HEK293 (cell line): ENCODE measurements around the gene SLC52A3.
A peak's percentile ranks its signal among the peaks of the same experiment; 100 is the strongest.

Source experiments
- GLI4 ChIP-seq: fragments of 450-650 bp; formaldehyde crosslinking; IDR thresholded peaks from 2 replicates; pipeline ENCODE4 v1.5.1; 2016; ENCODE audit warnings: missing biosample characterization, missing genetic modification characterization
- KLF10 ChIP-seq: fragments of 450-650 bp; IDR thresholded peaks from 2 replicates; pipeline ENCODE4 v1.5.1; 2018; ENCODE audit warnings: missing biosample characterization, mild to moderate bottlenecking, missing genetic modification characterization
- KLF7 ChIP-seq: fragments of 450-650 bp; formaldehyde crosslinking; IDR thresholded peaks from 2 replicates; pipeline ENCODE4 v1.5.1; 2016; ENCODE audit warnings: missing biosample characterization, missing genetic modification characterization, borderline replicate concordance
- ZNF548 ChIP-seq: fragments of 450-650 bp; formaldehyde crosslinking; IDR thresholded peaks from 2 replicates; pipeline ENCODE4 v1.5.1; 2016; ENCODE audit warnings: missing biosample characterization, missing genetic modification characterization
- ZNF837 ChIP-seq: fragments of 450-650 bp; formaldehyde crosslinking; IDR thresholded peaks from 2 replicates; pipeline ENCODE4 v1.5.1; 2016; ENCODE audit warnings: missing biosample characterization, missing genetic modification characterization
- TF ChIP-seq, protein P1 (sequence below): fragments of 450-650 bp; formaldehyde crosslinking; IDR thresholded peaks from 2 replicates; pipeline ENCODE4 v1.5.1; 2016; ENCODE audit warnings: missing biosample characterization, missing genetic modification characterization
- TF ChIP-seq, protein P2 (sequence below): fragments of 450-650 bp; formaldehyde crosslinking; IDR thresholded peaks from 2 replicates; pipeline ENCODE4 v1.5.1; 2016; ENCODE audit warnings: missing biosample characterization, missing genetic modification characterization
- TF ChIP-seq, protein P3 (sequence below): fragments of 450-650 bp; formaldehyde crosslinking; IDR thresholded peaks from 2 replicates; pipeline ENCODE4 v1.5.1; 2016; ENCODE audit warnings: missing biosample characterization, missing genetic modification characterization
- TF ChIP-seq, protein P4 (sequence below): fragments of 450-650 bp; formaldehyde crosslinking; IDR thresholded peaks from 2 replicates; pipeline ENCODE4 v1.5.1; 2016; ENCODE audit warnings: missing biosample characterization, missing genetic modification characterization, borderline replicate concordance
- TF ChIP-seq, protein P5 (sequence below): fragments of 450-650 bp; formaldehyde crosslinking; IDR thresholded peaks from 2 replicates; pipeline ENCODE4 v1.5.1; 2016; ENCODE audit warnings: missing biosample characterization, missing genetic modification characterization

DNA sequence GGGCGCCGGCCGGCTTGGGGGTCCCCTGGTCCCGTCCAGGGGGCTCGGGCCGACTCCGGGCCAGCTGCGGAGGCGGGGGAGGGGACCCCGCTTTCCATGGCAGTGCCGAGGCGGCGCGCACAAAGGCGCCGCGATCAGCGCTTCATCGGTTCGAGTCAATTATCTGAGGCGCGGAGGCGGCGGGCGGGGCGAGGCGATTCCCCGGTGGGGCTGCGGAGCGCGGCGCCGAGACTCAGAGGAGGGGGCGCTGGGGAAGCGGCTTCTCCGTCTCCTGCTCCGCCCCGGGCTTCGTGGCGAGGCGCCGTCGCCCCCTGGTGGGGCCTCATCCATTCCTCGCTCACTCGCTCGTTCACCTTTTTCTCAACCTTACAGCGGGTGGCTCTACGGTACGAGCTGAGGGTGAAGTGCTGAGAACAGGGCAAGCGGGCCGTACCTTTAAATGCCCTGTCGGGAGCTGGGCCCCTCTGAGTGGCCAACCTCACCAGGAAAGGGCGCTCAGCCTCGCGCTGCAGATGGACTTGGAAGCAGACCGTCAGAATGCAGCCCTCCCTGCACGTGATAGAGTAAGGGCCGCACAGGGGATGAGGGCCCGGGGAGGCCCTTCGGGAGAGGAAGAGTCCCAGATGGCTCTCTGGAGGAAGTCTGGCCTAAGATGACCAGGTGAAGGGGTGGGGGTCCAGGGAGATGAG, 39.9 kb downstream of the SLC52A3 start:
- TF ChIP-seq, protein P1, sequence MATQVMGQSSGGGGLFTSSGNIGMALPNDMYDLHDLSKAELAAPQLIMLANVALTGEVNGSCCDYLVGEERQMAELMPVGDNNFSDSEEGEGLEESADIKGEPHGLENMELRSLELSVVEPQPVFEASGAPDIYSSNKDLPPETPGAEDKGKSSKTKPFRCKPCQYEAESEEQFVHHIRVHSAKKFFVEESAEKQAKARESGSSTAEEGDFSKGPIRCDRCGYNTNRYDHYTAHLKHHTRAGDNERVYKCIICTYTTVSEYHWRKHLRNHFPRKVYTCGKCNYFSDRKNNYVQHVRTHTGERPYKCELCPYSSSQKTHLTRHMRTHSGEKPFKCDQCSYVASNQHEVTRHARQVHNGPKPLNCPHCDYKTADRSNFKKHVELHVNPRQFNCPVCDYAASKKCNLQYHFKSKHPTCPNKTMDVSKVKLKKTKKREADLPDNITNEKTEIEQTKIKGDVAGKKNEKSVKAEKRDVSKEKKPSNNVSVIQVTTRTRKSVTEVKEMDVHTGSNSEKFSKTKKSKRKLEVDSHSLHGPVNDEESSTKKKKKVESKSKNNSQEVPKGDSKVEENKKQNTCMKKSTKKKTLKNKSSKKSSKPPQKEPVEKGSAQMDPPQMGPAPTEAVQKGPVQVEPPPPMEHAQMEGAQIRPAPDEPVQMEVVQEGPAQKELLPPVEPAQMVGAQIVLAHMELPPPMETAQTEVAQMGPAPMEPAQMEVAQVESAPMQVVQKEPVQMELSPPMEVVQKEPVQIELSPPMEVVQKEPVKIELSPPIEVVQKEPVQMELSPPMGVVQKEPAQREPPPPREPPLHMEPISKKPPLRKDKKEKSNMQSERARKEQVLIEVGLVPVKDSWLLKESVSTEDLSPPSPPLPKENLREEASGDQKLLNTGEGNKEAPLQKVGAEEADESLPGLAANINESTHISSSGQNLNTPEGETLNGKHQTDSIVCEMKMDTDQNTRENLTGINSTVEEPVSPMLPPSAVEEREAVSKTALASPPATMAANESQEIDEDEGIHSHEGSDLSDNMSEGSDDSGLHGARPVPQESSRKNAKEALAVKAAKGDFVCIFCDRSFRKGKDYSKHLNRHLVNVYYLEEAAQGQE (tag by site-specific recombination): no peak
- TF ChIP-seq GLI4 (tag by site-specific recombination) (no peak), KLF10 (tag by site-specific recombination) (no peak; the same call in 1 of the 2 replicates), KLF7 (tag by site-specific recombination) (no peak), ZNF548 (tag by site-specific recombination) (no peak), ZNF837 (no peak)
- TF ChIP-seq, protein P2, sequence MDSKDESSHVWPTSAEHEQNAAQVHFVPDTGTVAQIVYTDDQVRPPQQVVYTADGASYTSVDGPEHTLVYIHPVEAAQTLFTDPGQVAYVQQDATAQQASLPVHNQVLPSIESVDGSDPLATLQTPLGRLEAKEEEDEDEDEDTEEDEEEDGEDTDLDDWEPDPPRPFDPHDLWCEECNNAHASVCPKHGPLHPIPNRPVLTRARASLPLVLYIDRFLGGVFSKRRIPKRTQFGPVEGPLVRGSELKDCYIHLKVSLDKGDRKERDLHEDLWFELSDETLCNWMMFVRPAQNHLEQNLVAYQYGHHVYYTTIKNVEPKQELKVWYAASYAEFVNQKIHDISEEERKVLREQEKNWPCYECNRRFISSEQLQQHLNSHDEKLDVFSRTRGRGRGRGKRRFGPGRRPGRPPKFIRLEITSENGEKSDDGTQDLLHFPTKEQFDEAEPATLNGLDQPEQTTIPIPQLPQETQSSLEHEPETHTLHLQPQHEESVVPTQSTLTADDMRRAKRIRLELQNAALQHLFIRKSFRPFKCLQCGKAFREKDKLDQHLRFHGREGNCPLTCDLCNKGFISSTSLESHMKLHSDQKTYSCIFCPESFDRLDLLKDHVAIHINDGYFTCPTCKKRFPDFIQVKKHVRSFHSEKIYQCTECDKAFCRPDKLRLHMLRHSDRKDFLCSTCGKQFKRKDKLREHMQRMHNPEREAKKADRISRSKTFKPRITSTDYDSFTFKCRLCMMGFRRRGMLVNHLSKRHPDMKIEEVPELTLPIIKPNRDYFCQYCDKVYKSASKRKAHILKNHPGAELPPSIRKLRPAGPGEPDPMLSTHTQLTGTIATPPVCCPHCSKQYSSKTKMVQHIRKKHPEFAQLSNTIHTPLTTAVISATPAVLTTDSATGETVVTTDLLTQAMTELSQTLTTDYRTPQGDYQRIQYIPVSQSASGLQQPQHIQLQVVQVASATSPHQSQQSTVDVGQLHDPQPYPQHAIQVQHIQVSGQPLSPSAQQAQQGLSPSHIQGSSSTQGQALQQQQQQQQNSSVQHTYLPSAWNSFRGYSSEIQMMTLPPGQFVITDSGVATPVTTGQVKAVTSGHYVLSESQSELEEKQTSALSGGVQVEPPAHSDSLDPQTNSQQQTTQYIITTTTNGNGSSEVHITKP (tag by site-specific recombination): peak; percentile 42; the same call in 1 of the 2 replicates
- TF ChIP-seq, protein P3, sequence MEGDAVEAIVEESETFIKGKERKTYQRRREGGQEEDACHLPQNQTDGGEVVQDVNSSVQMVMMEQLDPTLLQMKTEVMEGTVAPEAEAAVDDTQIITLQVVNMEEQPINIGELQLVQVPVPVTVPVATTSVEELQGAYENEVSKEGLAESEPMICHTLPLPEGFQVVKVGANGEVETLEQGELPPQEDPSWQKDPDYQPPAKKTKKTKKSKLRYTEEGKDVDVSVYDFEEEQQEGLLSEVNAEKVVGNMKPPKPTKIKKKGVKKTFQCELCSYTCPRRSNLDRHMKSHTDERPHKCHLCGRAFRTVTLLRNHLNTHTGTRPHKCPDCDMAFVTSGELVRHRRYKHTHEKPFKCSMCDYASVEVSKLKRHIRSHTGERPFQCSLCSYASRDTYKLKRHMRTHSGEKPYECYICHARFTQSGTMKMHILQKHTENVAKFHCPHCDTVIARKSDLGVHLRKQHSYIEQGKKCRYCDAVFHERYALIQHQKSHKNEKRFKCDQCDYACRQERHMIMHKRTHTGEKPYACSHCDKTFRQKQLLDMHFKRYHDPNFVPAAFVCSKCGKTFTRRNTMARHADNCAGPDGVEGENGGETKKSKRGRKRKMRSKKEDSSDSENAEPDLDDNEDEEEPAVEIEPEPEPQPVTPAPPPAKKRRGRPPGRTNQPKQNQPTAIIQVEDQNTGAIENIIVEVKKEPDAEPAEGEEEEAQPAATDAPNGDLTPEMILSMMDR (tag by site-specific recombination): peak; percentile 96
- TF ChIP-seq, protein P4, sequence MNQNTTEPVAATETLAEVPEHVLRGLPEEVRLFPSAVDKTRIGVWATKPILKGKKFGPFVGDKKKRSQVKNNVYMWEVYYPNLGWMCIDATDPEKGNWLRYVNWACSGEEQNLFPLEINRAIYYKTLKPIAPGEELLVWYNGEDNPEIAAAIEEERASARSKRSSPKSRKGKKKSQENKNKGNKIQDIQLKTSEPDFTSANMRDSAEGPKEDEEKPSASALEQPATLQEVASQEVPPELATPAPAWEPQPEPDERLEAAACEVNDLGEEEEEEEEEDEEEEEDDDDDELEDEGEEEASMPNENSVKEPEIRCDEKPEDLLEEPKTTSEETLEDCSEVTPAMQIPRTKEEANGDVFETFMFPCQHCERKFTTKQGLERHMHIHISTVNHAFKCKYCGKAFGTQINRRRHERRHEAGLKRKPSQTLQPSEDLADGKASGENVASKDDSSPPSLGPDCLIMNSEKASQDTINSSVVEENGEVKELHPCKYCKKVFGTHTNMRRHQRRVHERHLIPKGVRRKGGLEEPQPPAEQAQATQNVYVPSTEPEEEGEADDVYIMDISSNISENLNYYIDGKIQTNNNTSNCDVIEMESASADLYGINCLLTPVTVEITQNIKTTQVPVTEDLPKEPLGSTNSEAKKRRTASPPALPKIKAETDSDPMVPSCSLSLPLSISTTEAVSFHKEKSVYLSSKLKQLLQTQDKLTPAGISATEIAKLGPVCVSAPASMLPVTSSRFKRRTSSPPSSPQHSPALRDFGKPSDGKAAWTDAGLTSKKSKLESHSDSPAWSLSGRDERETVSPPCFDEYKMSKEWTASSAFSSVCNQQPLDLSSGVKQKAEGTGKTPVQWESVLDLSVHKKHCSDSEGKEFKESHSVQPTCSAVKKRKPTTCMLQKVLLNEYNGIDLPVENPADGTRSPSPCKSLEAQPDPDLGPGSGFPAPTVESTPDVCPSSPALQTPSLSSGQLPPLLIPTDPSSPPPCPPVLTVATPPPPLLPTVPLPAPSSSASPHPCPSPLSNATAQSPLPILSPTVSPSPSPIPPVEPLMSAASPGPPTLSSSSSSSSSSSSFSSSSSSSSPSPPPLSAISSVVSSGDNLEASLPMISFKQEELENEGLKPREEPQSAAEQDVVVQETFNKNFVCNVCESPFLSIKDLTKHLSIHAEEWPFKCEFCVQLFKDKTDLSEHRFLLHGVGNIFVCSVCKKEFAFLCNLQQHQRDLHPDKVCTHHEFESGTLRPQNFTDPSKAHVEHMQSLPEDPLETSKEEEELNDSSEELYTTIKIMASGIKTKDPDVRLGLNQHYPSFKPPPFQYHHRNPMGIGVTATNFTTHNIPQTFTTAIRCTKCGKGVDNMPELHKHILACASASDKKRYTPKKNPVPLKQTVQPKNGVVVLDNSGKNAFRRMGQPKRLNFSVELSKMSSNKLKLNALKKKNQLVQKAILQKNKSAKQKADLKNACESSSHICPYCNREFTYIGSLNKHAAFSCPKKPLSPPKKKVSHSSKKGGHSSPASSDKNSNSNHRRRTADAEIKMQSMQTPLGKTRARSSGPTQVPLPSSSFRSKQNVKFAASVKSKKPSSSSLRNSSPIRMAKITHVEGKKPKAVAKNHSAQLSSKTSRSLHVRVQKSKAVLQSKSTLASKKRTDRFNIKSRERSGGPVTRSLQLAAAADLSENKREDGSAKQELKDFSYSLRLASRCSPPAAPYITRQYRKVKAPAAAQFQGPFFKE (tag by site-specific recombination): no peak
- TF ChIP-seq, protein P5, sequence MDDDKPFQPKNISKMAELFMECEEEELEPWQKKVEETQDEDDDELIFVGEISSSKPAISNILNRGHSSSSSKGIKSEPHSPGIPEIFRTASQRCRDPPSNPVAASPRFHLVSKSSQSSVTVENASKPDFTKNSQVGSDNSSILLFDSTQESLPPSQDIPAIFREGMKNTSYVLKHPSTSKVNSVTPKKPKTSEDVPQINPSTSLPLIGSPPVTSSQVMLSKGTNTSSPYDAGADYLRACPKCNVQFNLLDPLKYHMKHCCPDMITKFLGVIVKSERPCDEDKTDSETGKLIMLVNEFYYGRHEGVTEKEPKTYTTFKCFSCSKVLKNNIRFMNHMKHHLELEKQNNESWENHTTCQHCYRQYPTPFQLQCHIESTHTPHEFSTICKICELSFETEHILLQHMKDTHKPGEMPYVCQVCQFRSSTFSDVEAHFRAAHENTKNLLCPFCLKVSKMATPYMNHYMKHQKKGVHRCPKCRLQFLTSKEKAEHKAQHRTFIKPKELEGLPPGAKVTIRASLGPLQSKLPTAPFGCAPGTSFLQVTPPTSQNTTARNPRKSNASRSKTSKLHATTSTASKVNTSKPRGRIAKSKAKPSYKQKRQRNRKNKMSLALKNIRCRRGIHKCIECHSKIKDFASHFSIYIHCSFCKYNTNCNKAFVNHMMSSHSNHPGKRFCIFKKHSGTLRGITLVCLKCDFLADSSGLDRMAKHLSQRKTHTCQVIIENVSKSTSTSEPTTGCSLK (tag by site-specific recombination): no peak
